SJCRH30 (cell line): Measurements from ENCODE around the gene TLE1. TPM values are rescaled to one million over a fixed set of nuclear protein-coding genes. Genes with fewer than 3 reads are reported as not detected.
A peak's percentile ranks its signal among the peaks of the same experiment; 100 is the strongest.

Source experiments
- DNase-seq, 2 experiments: peaks; one replicate each; pipeline ENCODE4 v3.0.0-alpha.2; 2015 to 2020
- H3K27ac ChIP-seq: fragments of 250-450 bp; sonication (Bioruptor Pico); 2 replicates; pipeline ENCODE4 v1.5.1; 2020; ENCODE audit warnings: mild to moderate bottlenecking, moderate library complexity
- H3K27me3 ChIP-seq: fragments of 250-450 bp; sonication (Bioruptor Pico); 2 replicates; pipeline ENCODE4 v1.5.1; 2020; ENCODE audit warnings: mild to moderate bottlenecking, moderate library complexity
- H3K36me3 ChIP-seq: fragments of 250-450 bp; sonication (Bioruptor Pico); 2 replicates; pipeline ENCODE4 v1.5.1; 2020; ENCODE audit warnings: mild to moderate bottlenecking, moderate library complexity
- H3K4me1 ChIP-seq: fragments of 250-450 bp; sonication (Bioruptor Pico); 2 replicates; pipeline ENCODE4 v1.5.1; 2020; ENCODE audit warnings: mild to moderate bottlenecking, moderate library complexity
- H3K4me3 ChIP-seq: fragments of 250-450 bp; sonication (Bioruptor Pico); 2 replicates; pipeline ENCODE4 v1.5.1; 2020; ENCODE audit warnings: mild to moderate bottlenecking, moderate library complexity
- H3K9me3 ChIP-seq: fragments of 250-450 bp; sonication (Bioruptor Pico); replicated peaks from 2 replicates; pipeline ENCODE4 v1.5.1; 2020; ENCODE audit warnings: mild to moderate bottlenecking, moderate library complexity
- total RNA-seq: library from RNA; depleted of rRNA; stranded (reverse); fragments of >200 nt; shearing (Covaris generic); gene quantifications from 2 replicates; pipeline ENCODE4 v1.2.3, GENCODE V29; 2014; rRNA removed

TLE1 gene
- total RNA-seq, 1 experiment from 2014 or later, result 102 TPM

- Histone ChIP-seq H3K36me3 (no peaks in the 10 kb centered on the region), H3K27ac (no peak overlapping the region), H3K4me1 (peaks cover 24% of the 10 kb centered on the region), H3K9me3 (no peaks in the 10 kb centered on the region), H3K27me3 (no peaks in the 10 kb centered on the region), H3K4me3 (no peak overlapping the region)
- peak in 1 of 2 experiments; percentile 29 for DNase-seq
These were observed 149.1 kb downstream of the TLE1 start for GRCh38 chr9:81540142-81540710.

- H3K9me3 ChIP-seq, result no peaks in the 10 kb centered on the region
- H3K27ac ChIP-seq, result no peak overlapping the region
- no peaks in the 10 kb centered on the region for H3K36me3 ChIP-seq
- peaks cover 32% of the 10 kb centered on the region for H3K4me1 ChIP-seq
- H3K4me3 ChIP-seq, result no peak overlapping the region
- no peak for DNase-seq
- no peaks in the 10 kb centered on the region for H3K27me3 ChIP-seq
These were observed 150.0 kb downstream of the TLE1 start for GRCh38 chr9:81539317-81539716.

DNA sequence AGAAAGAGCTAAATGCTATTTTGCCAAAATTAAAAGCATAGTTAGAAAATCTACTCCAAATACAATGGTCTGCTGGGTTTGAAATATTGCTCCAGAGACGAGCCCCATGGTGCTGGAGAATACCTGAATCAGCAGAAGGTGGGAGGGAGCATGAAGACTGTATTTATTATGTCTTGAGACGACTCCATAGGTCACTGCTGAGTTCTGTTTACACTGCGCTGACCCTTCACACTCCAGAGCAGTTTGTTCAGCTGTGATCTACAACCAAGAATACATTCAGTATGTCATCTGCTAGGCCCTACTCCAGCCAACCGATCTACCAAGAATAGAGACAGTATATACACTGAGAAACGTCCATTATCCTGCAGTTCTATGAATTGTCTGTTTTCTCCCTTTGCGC is 150.5 kb downstream of the TLE1 start:
- DNase-seq, result peak in 1 of 2 experiments; percentile 30
- no peaks in the 10 kb centered on the region for H3K36me3 ChIP-seq
- no peaks in the 10 kb centered on the region for H3K9me3 ChIP-seq
- peaks cover 32% of the 10 kb centered on the region for H3K4me1 ChIP-seq
- H3K4me3 ChIP-seq, result no peak overlapping the region
- H3K27ac ChIP-seq, result no peak overlapping the region
- H3K27me3 ChIP-seq, result no peaks in the 10 kb centered on the region

DNA sequence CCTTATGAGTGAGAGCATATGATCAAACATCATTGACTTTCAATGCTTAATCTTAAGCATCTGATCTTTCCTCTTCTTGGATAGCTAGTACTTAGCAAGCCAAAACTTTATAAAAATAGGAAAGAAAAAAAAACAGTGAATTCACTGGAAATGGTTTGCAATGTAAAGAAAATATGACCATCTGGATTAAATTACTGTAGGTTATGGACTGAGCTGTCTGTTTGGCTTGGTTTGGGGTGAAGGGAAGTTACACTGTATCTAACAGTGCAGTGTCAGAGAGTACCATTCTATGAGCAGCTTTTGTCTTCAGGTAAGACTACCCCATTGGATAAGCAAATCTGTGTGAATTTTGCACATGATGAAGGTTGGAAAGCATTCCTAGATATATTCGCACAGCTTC is 151.4 kb downstream of the TLE1 start:
- H3K36me3 ChIP-seq, result no peaks in the 10 kb centered on the region
- H3K27me3 ChIP-seq, result no peaks in the 10 kb centered on the region
- H3K27ac ChIP-seq, result no peak overlapping the region
- H3K9me3 ChIP-seq, result no peaks in the 10 kb centered on the region
- H3K4me1 ChIP-seq, result peaks cover 32% of the 10 kb centered on the region
- no peak overlapping the region for H3K4me3 ChIP-seq
- no peak for DNase-seq

GRCh38 chr9:81536242-81537025 is 152.9 kb downstream of the TLE1 start:
- Histone ChIP-seq H3K9me3 (no peaks in the 10 kb centered on the region), H3K36me3 (no peaks in the 10 kb centered on the region), H3K27ac (peak overlapping the region; percentile 71), H3K4me3 (peak overlapping the region; percentile 5), H3K4me1 (peaks cover 32% of the 10 kb centered on the region), H3K27me3 (no peaks in the 10 kb centered on the region)
- no peak for DNase-seq

GRCh38 chr9:81535542-81536241 is 153.7 kb downstream of the TLE1 start:
- Histone ChIP-seq H3K36me3 (no peaks in the 10 kb centered on the region), H3K4me1 (peaks cover 32% of the 10 kb centered on the region), H3K9me3 (no peaks in the 10 kb centered on the region), H3K27ac (peak overlapping the region; percentile 71), H3K27me3 (no peaks in the 10 kb centered on the region), H3K4me3 (peak overlapping the region; percentile 5)
- DNase-seq, result peak; percentile 82 to 87

GRCh38 chr9:81534138-81534875 is 155.0 kb downstream of the TLE1 start:
- peaks cover 30% of the 10 kb centered on the region for H3K4me1 ChIP-seq
- H3K27me3 ChIP-seq, result no peaks in the 10 kb centered on the region
- no peak overlapping the region; the same call in 1 of the 2 replicates for H3K27ac ChIP-seq
- no peak overlapping the region for H3K4me3 ChIP-seq
- H3K9me3 ChIP-seq, result no peaks in the 10 kb centered on the region
- H3K36me3 ChIP-seq, result no peaks in the 10 kb centered on the region
- DNase-seq, result no peak

Other genes with a start within 250 kb of the TLE1 start
- not detected in 2 replicates for gene SPATA31D4, start 238.9 kb upstream of the TLE1 start, total RNA-seq